Fibroblast of skin of abdomen (primary cell): ENCODE results near the gene TIMM17A.

ENCODE experiments used
- DNase-seq: peaks from one replicate; pipeline ENCODE4 v3.0.0-alpha.2; 2013

Gene TIMM17A

DNA sequence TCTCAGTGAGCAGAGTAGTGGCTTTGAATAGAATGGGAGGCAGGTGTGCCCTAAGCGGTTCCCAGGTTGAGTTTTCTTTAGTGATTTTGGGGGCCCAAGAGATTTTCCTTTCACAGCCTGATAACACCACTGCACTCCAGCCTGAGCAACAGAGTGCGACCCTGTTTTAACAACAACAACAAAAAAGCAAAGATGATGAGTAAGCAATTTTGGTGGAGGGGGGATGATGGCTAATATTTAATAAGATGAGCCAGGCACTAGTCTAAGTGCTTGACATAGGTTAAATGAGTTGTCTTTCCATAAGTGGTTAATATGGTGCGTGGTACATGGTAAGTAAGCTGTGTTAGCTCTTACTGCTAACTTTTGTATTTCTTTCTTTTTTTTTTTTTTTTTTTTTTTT lies 29.1 kb downstream of the TIMM17A start:
- DNase-seq = no peak

DNA sequence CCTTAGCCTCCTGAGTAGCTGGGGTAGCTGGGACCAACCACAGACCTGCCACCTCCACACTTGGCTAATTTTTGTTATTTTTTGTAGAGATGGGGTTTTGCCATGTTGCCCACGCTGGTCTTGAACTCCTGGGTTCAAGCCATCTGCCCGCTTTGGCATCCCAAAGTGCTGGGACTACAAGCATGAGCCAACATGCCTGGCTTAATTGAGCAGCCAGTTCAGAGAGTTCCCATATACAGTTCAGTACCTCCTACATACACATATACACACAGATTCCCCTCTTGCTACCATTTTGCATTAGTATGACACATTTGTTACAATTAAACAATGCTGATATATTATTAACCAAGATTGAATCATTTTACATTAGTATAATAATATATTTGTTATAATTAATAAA lies 30.1 kb downstream of the TIMM17A start:
- no peak for DNase-seq

DNA sequence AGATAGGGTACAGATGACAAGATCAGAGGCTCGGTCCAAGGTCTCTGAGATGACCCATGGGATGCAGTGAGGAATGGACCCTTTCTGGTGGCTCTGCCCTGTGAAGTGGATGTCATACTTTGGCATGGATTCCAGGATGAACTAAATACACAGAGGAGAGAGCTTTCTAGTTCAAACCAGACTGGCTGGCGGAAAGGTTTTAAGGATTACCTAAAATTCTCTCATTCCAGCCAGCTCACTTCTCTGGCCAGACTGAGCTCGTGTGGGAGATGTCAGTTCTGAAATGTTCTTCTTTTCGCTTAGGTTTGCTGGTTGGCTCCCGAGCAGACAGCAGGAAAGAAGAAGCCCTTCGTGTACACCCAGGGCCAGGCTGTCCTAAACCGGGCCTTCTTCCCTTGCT lies 33.3 kb downstream of the TIMM17A start:
- DNase-seq = no peak

DNA sequence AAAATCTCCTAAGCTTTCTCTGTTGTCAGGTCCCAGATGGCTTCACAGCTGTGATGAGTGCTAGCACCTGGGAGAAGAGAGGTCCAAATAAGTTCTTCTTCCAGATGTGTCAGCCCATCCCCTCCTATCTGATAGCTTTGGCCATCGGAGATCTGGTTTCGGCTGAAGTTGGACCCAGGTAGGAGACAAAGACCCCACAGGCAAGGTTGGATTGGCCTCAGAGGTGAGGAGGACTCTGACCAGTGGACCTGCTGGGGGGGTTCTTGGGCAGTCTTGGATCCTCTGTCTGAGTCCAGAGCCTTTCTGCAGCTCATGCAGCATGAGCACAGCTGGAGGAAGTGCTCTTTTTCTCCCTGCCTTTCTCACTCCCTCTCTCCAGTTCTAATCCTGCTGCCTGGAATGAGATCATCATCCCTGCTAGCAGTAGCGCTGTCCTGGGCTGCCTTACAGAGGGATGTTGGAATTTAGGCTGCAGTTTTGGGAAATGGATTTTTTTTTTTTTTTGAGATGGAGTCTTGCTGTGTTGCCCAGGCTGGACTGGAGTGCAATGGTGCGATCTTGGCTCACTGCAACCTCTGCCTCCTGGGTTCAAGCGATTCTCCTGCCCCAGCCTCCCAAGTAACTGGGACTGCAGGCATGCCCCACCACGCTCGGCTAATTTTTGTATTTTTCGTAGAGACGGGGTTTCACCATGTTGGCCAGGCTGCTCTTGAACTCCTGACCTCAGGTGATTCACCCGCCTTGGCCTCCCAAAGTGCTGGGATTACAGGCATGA lies 34.2 kb downstream of the TIMM17A start:
- DNase-seq = no peak

DNA sequence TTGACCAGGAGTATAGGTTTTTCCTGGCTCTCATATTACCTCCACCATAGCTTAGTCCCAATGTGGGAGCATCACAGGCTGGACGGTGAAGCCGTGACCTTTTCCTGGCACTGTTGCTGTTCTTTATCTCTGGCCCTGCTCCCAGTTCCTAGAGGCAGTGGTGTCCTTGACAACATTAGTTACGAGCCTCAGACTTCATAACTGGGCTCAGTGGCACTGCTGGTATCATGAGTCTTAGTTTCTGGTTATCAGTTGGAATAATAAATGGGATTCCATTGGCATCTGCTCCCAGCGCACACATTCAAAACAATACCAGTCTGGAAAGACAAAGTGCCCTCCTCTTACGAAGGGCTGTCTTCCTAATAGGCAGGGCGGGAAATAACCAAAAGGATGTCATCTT lies 35.1 kb downstream of the TIMM17A start:
- DNase-seq = no peak

DNA sequence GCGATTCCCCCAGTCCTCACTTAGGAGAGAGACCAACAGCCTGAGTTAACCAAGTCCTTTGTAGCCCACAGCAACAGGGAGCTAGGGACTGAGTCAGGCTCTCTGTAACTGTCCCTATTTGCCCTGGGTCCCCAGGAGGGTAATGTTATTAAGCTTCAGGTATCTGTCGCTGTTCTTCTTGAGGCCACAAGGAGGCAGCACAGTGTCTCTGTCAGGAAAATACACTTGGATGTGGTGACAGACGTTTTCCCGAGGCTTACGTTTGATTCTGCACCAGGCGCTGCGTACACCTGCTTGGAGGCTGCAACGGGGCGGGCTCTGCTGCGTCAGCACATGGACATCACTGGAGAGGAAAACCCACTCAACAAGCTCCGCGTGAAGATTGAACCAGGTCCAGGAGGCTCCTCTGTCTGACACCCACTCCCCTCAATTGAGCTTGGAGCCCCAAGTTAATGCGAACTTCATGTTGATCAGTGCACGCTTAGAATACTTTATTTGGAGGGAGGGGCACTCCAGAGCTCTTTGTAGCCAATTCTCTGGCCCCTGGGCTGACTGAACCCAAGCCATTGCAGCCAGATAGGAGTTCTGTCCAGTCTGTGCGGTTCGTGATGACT lies 44.4 kb downstream of the TIMM17A start:
- DNase-seq = peak; percentile 27

DNA sequence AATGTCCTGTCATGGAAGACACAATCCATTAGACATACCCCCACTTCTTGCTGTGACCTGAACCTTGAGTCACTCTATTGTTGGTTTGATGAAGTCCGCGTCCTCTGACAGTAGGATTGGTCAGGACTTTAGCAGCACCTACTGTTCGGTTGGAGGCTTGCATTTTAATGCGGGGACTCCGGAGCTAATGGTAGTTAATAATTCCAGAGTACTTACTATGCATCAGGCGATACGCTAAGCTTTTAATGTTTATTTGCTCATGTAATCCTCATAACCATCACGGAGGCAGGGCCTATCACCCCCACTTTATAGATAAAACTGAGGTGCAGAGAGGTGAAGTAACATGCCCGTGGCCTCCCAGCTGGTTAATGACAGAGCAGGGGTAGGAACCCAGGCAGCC lies 47.2 kb downstream of the TIMM17A start:
- DNase-seq = no peak

DNA sequence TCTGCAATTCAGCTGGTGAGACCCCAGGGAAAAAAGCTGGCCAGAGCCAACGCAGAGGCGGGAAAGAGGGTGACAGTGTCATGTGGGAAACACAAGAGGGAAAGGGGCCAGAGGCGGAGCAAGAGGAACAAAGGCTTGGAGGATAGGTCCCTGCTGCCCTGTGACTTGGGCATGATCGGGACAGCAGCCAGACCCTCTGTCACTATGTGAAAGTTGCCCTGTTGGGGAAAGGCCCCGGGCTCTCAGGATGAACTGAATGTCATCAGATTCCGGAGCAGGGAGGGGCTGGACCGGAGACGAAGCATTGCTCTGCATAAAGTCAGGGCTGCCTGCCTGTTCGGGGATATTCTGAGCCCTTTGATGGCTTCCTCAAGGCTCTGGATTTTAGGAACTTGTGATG lies 49.4 kb downstream of the TIMM17A start:
- no peak for DNase-seq

DNA sequence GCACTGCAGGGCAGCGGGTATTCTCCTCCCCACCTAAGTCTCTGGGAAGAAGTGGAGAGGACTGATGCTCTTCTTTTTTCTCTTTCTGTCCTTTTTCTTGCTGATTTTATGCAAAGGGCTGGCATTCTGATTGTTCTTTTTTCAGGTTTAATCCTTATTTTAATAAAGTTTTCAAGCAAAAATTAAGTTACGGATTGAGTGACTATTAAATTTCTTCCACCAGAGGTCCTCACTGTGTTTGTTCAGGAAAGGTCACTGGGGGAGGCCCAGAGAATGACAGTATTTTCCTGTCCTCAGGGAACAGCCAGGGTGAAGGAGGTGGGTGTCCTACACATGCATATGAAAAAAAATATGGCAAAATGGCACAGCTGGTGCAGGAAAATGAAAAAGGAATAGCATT lies 50.7 kb downstream of the TIMM17A start:
- DNase-seq = no peak

DNA sequence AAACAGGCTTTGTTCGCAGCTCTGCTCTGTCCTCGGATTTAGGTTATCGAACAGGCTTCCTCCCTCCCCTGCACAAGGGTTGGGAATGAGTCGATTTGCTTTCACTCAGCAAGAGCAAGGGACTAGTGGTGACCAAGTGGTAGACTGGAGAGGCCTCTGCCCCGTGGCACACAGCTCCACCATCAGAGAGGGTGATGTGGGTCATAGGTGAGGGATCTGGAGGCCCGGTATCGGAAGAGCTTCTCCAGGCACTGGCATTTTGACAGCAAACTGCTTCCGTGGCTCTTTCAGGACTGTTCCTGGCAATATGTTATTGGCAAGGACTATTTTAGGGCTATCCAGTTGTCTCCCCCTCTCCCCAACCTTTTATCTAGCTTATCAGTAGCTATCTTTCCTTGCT lies 52.0 kb downstream of the TIMM17A start:
- no peak for DNase-seq

DNA sequence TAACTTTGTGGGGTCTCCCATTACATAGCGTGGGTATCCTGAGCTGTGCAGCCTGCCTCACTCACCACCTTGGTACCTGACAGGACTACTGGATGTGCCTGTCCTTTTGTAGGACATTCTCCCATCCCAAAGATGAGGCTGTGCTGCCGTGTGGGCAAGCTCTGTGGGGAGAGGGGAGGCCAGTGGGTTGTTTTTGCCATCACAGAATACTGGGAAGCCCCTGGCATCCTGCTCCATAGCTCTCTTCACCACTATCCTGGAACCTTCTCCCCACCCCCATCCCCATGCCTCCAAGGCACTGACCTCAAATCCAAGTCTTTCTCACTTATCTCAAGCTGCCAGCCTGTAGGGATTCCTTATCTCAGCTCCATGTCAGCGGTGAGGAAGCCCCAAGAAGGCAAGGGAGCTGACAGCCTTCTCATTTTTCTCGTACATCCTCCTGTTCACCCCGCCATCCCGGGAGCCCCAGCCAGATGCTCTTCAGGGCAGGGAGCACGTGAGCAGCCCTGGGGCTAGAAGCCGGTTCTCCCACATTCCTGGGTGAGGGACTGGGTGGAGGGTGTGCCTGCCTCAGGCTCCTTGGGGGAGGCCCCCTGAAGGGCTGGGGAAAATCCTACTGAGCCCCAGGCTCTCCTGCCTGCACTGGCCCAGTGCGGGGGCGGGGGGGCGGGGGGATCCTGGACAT lies 52.6 kb downstream of the TIMM17A start:
- no peak for DNase-seq

DNA sequence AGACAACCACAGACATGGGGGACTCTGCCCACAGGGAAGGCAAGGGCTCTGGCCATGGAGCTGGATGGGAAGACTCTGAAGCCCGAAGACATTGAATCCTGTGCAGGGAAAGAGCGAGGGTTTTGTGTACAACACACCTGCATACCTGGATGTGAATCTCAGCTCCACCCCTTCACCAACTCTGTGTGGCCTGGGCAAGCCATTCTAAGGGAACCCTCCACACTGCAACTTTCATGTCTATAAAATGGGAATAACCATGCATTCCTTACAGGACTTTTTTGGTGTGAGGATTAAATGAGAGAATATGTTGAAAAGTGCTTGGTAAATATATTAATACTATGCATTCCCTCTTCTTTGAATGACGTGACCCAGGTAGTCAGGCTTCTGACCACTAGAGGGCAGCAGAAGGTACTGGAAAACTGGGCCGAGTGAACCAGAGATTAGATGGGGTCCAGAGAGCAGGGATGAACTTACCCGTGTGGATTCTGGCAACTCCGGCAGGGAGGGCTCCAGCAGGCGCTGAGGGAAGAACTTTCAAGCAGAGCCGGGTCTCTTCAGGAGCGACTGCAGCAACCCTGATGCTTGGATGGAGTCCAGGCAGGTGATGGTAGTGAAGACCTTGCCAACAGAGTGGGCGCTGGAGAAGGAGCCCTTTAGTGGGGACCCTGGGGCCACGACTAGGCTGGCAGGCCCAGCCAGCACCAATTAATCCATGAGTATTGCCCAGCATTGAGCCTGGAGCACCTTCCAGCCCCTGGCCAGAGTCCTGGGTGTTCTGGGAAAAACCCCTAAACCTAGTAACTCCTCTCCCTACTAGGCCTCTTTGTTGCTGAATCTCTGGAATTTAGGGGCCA lies 54.2 kb downstream of the TIMM17A start:
- DNase-seq = peak; percentile 70

DNA sequence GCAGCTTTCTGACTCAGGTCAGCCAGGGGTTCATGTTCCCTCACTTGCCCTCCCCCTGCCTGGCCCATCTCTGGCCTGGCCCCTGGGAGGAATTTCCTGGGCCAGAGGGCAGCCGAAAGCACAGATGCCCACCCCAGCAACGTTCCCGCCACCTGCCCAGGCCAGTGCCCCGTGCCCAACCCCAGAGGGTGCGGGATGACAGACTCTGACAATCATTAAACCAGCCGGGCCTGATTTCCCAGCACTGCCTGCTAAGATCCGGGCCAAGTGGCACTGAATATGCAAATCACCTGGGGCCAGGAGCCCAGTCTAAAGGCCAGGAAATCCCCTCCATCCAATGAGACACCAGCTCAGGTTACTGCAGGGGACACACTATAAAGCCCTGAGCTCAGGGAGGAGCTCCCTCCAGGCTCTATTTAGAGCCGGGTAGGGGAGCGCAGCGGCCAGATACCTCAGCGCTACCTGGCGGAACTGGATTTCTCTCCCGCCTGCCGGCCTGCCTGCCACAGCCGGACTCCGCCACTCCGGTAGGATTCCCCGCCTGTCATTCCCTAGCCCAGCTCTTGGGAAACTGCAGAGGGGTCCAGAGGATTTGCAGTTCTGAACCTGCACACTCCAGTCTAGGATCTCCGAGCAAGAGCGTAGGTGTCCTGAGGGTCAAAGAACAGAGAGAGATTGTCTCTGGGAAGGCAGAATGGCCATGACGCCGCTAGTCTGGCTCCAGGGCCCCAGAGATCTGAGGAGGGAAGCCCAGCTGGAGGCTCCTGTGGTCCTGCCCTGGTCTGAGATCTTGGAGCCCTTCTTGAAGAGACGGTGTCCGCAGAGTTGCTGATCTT lies 55.1 kb downstream of the TIMM17A start, which contains the start of gene ELF3:
Gene ELF3 (plus strand): TSS at position 408 of the 836 bp plus-strand sequence. CDS start 550 bp downstream, outside the sequence.
- no peak for DNase-seq

DNA sequence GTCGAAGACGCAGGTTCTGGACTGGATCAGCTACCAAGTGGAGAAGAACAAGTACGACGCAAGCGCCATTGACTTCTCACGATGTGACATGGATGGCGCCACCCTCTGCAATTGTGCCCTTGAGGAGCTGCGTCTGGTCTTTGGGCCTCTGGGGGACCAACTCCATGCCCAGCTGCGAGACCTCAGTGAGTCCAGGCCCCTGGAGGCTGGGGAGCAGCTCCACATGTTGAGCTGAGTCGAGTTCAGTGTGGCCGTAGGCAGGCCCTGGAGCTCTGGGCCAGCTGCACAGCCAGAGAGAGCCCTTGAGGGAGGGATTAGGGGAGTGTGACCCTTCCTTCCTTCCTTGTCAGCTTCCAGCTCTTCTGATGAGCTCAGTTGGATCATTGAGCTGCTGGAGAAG lies 56.7 kb downstream of the TIMM17A start:
- DNase-seq = no peak

DNA sequence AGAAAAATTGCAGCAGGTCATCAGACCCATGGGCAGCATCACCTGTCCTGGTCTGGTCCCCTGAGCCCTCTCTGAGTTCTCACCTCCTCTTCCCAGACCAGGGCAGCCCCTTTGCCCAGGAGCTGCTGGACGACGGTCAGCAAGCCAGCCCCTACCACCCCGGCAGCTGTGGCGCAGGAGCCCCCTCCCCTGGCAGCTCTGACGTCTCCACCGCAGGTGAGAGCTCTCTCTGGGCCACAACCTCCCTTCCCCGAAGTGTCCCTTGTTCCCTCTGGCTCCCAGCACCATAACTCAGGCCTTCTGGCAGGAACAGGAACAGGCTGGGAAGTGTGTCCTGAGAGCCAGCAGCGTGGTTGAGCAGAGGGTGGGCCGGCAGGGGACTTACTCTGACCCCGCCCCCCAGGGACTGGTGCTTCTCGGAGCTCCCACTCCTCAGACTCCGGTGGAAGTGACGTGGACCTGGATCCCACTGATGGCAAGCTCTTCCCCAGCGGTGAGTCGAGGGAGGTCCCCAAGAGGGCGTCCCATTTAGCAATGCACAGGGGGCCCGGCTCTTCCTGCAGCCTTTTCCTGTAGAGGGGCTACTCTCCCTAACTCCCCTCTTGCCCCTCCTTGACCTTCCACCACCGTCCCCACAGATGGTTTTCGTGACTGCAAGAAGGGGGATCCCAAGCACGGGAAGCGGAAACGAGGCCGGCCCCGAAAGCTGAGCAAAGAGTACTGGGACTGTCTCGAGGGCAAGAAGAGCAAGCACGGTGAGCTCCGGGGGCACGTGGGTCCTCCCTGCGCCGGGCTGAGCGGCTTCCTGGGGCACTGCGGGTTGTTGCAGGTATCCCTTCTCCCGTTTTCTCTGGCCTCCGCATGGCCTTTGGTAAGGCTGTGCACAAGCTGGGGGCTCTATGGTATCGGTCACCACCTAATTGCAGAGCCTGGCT lies 57.5 kb downstream of the TIMM17A start:
- no peak for DNase-seq

DNA sequence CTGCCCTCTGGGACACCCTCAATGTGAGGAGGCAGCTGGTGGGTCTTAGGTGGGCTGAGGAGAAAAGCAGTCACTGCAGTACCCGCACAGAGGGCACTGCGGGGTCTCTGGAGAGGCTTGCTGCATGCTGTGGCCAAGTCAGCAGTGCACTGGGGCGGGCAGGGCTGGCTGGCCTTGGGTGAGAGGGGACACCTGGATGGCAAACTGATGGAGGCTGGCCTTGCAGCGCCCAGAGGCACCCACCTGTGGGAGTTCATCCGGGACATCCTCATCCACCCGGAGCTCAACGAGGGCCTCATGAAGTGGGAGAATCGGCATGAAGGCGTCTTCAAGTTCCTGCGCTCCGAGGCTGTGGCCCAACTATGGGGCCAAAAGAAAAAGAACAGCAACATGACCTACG lies 58.3 kb downstream of the TIMM17A start:
- DNase-seq = no peak

DNA sequence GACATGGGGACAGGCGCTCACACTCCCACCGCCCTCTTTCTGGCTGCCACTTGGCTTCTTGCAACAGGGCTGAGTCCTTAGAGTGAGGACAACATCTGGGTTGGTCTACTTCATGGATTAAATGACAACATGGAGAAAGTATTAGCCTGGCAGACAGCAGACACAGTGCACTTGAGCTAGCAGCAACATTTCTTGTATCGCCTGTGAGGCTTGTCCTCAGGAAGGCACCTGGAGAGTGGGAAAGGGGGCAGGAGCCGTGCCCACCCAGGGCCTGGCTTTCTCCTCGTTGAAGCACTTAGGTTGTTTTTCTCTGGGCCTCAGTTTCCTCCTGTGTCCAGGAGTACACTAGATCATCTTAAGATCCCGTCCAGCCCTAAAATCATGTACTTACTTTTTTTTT lies 58.8 kb downstream of the TIMM17A start:
- DNase-seq = no peak

DNA sequence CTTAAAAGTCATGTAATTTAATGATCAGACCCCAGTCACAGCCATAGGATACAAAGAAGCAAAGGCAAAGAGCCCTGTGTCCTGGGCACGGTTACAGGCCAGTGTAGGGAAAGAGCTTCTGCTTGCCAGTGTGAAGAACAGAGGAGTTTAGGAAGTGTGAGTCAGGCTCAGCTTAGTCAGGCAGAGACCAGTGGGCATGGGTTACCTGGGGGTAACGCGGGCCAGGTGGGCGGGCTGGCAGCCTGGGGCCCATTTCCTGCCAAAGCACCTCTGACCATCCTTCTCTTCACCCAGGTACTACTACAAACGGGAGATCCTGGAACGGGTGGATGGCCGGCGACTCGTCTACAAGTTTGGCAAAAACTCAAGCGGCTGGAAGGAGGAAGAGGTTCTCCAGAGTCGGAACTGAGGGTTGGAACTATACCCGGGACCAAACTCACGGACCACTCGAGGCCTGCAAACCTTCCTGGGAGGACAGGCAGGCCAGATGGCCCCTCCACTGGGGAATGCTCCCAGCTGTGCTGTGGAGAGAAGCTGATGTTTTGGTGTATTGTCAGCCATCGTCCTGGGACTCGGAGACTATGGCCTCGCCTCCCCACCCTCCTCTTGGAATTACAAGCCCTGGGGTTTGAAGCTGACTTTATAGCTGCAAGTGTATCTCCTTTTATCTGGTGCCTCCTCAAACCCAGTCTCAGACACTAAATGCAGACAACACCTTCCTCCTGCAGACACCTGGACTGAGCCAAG lies 59.8 kb downstream of the TIMM17A start:
- no peak for DNase-seq

DNA sequence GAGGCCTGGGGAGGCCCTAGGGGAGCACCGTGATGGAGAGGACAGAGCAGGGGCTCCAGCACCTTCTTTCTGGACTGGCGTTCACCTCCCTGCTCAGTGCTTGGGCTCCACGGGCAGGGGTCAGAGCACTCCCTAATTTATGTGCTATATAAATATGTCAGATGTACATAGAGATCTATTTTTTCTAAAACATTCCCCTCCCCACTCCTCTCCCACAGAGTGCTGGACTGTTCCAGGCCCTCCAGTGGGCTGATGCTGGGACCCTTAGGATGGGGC lies 60.3 kb downstream of the TIMM17A start:
- DNase-seq = no peak
